GM04503 (cell line): ENCODE data around the gene C1QL3.
A peak's percentile ranks its signal among the peaks of the same experiment; 100 is the strongest.

ENCODE experiments used
- DNase-seq: peaks from one replicate; pipeline ENCODE4 v3.0.0-alpha.2; 2012; ENCODE audit warnings: low read depth

Gene C1QL3

GRCh38 chr10:16521311-16522016 lies at the start of gene C1QL3:
Gene C1QL3, minus strand, starts transcription at chr10:16521879. Its CDS starts 814 bp downstream, at chr10:16521065.
- DNase-seq: no peak

GRCh38 chr10:16570731-16571130 lies 49.1 kb upstream of the C1QL3 start:
- no peak for DNase-seq

DNA sequence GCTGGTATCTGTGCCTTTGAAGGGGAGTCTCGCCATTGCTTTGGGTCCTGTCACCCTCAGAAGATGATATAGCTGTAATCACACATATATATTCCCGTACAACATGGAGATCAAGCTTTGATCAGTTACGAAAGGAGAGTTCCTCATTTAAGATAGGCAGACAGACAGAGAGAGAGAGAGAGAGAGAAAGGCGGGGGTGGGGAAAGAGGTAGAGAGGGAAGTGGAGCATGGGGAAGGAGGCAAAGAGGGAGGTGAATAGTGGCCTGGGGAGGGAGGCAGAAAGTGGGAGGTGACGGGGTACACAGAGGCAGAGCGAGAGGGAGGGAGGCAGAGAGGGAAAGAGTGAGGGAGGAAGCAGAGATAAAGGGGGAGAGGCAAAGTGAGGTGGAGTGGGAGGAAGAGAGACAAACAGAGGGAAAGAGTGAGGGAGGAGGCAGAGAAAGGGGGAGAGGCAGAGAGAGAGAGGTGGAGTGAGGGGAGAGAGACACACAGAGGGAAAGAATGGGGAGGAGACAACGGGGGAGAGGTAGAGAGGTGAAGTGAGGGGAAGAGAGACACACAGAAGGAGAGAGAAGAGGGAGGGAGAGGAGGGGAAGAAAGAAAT lies 44.6 kb upstream of the C1QL3 start:
- DNase-seq: no peak

- DNase-seq: no peak
Measured at GRCh38 chr10:16565604-16566003, 43.9 kb upstream of the C1QL3 start.

GRCh38 chr10:16562891-16563290 lies 41.2 kb upstream of the C1QL3 start:
- no peak for DNase-seq

- DNase-seq: no peak
Measured at GRCh38 chr10:16559236-16559773, 37.6 kb upstream of the C1QL3 start.

- DNase-seq: no peak
Measured at GRCh38 chr10:16547973-16548372, 26.3 kb upstream of the C1QL3 start.

- peak; percentile 9 for DNase-seq
Measured at GRCh38 chr10:16545116-16545736, 23.5 kb upstream of the C1QL3 start.

DNA sequence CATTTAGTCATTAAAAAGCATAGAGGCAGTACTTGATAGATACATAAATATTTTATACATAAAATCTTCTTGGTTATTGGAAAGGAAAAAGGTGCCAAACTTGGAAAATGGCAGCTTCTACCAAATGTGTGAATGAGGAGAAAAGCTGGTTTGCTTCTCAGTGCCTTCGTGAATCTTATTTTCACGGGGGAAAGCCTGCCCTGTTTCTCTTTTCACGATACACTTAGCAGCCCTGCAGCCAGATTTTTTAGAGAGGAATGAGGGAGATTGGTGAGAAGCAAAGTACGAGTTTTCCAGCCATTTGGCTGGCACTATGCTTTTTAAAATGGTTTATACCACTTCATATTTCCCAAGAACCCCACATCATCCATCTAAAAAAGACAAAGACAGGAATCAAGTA lies 22.9 kb upstream of the C1QL3 start:
- no peak for DNase-seq

DNA sequence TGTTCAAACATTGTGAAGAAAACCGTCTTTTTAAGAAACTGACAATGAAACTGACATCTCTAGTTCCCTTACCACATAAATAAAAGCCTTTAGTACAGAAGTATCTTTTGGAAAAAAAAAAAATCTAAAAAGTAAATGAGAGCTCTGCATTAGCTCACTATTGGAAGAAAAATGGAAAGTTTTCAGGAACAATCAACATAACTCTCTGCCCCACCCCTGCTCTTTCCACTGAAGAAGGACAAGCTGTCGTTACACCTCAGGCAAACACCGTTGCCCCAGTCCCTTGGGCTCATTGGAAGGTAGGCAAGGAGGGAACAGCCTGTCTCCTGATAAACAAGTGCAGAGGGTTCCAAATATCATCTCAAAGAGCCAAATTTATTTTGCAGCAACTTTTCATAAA lies 22.4 kb upstream of the C1QL3 start:
- no peak for DNase-seq

- no peak for DNase-seq
Measured at GRCh38 chr10:16536155-16536554, 14.5 kb upstream of the C1QL3 start.

- no peak for DNase-seq
Measured at GRCh38 chr10:16529853-16530252, 8.2 kb upstream of the C1QL3 start.

DNA sequence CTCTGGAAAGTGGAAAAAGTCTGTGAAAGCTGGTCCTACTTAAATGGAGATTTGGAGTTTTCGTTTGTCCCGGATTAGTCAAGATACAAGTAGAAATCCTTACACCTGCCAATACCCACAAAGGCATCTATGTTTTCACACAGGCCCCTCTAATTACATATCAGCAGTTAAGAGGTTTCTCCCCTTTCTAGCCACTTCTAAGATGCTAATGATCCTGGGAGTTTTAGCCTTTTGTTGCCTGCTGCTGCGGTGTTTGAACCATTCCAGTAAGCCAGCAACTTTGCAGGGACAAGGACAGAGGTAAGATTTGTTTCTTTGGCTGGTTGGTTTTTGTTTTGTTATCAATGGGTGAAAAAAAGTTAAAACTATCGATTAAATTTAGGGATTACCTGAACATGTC lies 5.8 kb upstream of the C1QL3 start:
- DNase-seq: no peak

GRCh38 chr10:16520900-16521299 lies 779 bp downstream of the C1QL3 start:
- no peak for DNase-seq

DNA sequence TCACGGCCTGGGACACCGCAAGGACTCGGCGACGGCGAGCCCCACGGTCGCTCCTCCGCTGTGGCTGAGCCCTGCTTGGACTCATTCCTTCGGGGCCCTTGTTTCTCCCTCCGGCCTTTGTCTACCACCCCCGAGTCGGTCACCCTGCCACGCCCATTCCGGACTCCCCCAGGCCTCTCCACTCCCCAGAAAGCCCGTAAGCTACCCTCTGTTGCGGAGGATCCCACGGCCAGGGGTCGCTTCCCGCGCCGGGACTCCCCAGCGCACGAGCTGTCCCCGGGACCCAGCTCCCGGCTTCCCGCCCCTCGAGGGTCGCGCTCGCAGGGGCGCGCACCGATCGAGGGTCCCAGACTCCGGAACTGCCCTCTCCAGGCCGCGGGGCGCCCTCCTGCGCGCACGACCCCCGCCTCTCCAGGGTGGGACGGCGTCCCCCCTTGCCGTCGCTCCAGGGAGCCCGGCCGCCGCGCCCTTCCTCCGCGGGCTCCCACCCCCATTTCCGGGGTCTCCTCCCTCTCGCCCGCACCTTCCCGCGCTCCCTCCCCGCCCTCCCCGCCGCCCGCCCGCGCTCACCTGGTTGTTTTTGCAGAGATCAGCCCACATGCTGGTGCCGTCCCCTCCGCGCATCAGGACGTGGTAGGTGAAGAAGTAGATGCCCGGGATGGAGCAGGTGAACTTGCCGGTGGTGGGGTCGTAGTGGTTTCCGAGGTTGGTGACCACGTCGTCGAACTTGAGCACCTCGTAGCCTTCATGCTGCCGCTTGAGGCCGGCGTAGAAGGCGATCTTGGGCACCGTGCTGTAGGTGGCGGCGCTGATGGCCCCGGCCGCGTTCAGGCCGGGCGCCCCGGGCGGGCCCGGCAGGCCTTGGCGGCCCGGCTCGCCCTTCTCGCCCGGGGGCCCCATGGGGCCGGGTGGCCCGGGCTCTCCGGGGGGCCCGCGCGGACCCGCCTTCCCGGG lies 1.5 kb downstream of the C1QL3 start:
- no peak for DNase-seq

GRCh38 chr10:16519250-16519907 lies 2.3 kb downstream of the C1QL3 start:
- no peak for DNase-seq

DNA sequence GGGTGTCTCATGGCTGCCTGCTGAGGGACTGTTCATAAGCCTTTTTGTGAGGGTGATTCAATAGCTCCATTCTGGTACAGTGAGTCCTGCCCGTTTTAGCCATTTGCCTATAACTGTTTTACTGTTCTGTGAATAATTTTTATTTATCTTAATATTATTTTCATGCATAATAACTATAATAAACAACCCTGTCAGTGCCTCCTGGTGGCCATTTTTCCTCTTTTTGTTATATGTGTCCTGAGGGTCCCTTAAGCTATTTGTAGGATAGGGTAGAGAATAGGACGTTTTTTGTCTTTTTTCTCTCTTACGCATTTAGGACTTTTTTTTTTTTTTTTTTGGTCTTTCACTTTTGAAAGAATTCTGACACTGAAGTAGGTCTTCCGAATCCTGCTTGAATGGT lies 2.9 kb downstream of the C1QL3 start:
- DNase-seq: no peak

- no peak for DNase-seq
Measured at GRCh38 chr10:16510843-16511242, 10.8 kb downstream of the C1QL3 start.

GRCh38 chr10:16509996-16510395 lies 11.7 kb downstream of the C1QL3 start:
- DNase-seq: peak; percentile 6

GRCh38 chr10:16505161-16505560 lies 16.5 kb downstream of the C1QL3 start:
- DNase-seq: no peak

DNA sequence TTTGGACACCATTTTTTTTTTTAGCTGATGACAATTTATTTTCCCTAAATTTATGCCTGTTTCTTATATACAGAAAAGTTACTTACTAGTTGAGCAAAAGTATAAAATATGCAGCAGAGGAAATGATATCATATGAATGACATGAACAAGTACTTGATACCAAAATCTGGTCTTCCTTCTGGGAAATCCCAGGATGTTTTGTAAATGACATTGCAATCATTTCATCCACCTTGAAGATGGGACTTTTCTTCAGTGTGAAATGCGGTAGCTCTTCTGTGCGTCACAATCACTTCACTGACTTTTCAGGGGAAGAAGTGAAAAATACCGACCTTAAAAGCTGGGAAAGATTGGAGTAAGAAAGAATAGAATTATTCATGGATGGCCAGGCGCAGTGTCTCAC lies 23.8 kb downstream of the C1QL3 start:
- no peak for DNase-seq
